Left forelimb (tissue), 1 donor: ENCODE data around the gene PRKD1.

Experiments used
- DNase-seq: peaks from one replicate; pipeline ENCODE4 v3.0.0-alpha.2; 2018; ENCODE audit warnings: low spot score

Gene PRKD1

DNA sequence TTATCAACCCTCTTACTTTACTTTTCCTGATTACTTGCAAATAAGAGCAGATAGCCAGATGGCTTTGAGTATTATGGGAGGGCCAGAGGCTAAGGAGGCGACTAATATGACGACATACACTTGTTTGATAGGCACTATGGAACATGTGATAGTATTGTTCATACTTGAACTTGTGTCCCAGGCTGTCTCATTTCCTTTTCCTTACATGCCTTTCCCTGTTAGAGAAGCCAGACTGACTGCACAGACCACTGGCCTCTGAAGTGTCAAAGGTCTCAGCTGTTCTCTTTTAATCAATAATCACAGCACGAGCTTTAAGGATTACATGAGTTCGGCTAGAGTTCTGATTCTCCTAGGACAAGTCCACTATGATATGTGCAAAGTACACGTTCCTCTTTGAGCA, 326.0 kb downstream of the PRKD1 start:
- DNase-seq, result no peak

DNA sequence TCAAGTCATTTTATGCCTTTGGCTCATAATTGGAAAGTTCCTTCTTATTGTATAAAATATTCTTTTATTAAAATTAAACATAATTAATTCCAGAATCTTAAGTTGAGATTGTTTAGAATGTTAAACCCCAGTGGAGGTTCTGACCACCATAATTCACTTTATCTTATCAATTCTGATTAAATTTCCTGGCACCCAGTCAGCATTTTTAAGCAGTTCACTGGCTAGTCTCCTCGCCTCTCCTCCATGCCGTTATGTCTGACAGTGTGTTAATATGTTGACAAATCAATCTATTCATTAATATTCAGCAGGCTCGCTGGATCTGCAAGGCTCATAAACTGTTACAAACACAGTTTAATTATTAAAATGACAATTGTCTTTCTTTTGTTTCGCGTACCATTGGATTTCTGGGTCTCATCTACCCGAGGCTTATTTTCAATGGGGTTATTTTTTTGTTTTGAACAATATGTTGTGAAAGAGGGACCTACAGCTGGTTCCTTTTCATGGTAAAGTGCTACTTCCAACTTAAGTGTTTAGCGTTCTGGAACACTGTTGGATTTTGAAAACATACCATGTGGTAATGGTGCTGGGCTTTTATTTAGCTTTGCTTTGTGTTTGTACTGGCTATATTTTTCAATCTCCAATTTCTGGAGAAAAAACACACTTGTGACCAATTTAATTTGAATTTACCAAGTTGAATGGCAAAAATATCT, 339.7 kb downstream of the PRKD1 start:
- DNase-seq, result no peak

DNA sequence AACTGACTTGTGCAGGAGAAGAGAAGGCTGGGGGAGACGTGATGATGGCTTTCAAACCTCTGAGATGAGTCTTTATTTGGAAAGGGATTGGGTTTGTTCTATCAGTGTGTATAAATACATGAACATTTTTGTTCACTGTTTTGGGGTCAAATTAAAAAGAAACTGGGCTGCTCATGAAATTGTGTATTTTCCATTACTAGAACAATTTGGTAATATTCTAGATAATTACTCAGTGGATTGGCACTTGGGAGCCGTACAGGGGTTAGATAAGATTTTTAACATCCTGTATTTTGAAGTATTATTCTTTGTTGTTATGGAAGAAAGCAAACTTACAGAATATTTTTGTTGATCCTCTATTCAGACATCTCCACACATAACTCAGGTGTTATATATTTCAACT, 340.6 kb downstream of the PRKD1 start:
- no peak for DNase-seq

DNA sequence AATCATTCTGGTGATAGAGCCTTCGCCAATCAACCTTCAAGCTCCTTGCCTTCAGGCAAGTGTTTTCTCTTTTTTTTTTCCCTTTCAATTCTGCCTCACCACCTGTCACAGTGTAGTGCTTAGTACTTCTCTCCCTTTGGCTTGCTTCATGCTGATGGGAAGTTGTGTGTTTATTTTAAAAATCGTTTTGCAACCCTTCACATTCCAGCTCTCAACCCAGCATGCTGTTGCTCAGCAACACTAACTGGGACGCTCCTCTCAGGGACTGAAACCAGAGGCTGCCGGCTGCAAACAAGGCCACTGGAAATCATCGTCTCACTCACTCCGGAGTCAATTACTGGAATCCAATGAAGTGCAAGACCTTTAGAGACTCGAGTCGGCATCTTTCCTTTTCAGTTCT, 342.7 kb downstream of the PRKD1 start:
- no peak for DNase-seq

DNA sequence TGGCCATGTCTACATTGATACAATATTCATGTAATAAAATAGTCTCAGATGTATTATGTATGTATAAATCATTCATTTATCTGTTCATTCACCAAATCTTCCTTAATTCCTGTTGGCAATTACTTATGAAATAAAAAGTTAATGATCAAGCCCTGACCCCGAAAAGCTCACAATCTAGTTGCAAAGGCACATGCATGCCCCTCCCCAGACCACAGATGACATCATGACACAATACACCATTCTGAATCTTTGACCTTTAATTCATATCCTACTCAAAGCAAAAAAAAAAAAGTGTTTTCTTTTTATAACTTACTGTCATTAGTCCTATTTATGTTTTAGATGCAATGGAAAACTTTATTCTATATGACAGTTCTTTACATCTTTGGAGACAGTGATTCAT, 346.9 kb downstream of the PRKD1 start:
- DNase-seq, result no peak

DNA sequence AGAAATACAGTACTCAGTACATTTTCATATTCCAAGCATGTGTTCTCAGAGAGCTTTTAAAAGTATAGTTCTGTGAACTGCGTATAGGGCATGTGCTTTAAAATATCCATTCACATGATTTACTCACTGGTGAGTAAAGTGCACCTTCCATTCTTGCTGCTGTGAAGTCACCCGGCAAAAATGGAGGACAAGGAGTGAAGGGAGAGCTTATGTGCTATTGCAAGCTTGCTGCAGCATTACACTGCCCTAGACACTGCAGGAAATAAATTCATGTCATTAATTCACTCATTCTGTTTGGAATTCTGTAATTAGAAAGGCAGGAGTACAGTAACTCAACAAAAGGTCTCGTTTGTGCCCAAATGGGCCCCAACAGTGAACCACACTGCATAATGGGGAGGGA, 347.8 kb downstream of the PRKD1 start:
- DNase-seq, result no peak

DNA sequence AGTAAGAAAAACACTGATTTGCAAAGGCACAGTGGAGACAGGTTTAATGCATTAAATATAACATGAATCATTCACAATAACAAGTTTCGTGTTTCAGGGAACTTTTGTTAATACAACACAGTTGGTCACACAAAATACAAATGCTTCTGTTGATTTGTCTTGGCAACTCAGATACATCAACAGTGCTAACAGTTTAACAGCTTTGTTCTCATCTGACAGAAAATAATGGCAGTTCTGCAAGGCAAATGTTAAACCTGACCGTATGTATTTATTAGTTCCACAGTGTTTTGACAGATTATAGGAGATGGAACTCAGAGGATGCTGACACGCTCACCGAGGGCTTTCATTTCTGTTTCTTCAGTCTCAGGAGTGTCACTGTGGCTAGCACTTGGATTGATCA, 350.7 kb downstream of the PRKD1 start:
- no peak for DNase-seq

DNA sequence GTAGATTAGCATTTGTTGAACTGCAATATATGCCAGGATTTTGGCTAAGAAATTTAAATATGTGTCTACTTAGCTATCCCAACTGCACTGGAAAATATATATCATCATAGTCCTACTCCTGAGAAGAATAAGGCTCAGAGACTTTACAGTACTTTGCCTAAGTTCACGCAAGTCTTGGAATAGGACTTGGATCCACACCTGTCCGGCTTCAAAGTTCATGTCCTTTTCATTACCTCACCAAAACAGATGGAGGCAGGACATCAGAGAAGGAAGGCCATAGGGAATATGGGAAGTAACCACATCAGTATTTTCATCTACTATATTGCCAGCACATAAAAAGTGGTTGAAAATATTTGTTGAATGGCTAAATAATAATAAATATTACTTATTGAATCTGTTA, 358.5 kb downstream of the PRKD1 start:
- DNase-seq, result no peak

DNA sequence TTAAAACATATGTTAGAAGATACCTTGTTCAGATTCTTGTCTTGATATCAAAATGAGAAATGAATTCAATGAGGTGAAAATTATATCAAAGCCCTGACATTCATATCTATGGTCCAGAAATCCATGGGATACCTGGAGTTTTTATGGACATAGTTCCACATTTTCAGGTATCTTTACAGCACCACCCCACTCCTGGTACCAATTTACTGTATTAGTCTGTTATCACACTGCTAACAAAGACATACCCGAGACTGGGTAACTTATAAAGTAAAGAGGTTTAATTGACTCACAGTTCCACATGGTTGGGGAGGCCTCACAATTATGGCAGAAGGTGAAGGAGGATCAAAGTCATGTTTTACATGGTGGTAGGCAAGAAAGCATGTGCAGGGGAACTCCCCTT, 361.5 kb downstream of the PRKD1 start:
- no peak for DNase-seq

DNA sequence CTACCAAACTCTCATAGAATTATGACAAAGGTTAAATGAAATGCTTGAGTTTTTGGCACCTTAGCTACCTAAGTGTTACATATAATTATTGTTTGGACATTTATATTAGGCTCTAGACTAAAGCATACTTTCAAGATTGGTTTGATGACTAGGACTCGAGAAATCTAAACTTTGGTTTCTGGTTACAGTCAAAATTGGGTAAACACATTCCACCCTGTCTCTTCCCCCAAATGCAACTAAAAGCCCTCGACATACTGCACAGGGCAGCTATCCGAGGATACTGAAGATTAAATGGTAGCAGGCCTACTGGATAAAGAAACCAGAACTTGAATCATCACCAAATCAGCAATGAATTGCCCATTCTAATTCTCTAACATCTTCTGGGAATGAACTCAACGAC, 369.1 kb downstream of the PRKD1 start:
- DNase-seq, result no peak

DNA sequence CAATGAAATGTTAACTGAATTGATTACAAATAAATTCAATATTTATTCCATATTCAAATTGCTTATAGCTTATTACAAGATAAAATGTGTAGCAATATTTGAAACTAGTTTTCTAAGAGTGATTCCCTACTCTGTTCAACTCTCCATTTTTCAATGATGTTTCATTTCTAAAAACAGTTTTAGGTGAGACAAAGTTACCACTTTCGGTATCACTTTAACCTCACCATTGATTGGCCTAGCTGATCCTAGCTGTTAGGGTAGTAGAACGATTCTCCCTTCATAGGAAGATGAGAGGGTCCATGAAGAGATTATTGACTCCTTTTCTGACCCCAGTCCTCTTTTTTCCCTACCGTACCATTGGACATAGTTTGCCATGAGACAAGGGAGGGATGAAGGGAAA, 373.3 kb downstream of the PRKD1 start:
- DNase-seq, result no peak

DNA sequence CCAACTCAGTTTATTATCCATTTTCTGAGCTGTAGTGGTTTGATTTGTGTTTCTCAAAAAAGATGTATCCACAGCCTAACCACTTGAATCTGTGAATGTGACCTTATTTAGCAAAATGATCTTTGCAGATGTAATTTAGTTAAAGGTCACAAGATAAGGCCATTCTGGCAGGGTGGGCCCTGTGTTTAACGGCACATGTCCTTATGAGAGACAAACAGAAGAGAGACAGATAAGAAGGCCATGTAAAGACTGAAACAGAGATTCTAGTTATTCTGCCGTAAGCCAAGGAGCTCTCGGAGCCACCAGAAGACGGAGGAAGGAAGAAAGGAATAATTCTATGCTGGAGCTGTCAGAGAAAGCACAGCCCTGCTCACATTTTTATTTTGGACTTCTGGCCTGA, 374.2 kb downstream of the PRKD1 start:
- DNase-seq, result no peak

DNA sequence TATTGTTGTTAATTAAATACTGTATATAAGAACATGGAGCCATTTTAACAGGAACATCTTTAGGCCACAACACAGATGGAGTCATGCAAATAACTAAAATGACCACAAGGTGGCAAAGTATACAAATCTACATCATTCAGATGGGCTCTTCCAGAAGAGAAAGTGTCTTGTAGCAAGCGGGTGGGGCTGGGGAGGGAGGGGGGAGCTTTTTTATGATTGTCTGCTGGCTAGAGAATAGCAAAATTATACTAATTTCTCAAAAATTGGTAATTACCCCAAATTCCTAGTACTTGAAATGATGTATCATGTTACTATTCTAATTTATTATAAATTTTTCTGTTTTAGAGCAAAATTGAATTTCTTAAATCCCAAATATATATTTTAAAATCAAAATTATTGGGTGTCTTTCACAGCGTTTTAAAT, 378.7 kb downstream of the PRKD1 start:
- no peak for DNase-seq

DNA sequence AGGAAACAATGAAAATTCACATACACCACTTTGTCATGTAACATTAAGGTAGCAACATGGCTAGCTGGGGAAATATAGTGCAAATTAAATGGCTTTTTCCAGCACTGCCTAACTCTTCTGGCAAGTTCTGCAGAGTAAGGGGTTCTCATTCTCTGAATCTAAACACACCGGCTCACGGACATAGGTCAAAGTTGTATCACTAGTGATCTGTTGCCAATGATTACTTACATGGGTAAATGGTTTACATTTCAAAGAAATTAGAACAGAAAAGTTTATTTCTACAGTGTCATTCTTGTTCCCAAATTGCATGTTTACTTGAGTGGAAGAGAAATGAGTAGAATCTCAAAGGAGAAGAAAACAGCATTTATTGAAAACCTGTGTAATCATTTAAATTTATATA, 381.9 kb downstream of the PRKD1 start:
- DNase-seq, result no peak

DNA sequence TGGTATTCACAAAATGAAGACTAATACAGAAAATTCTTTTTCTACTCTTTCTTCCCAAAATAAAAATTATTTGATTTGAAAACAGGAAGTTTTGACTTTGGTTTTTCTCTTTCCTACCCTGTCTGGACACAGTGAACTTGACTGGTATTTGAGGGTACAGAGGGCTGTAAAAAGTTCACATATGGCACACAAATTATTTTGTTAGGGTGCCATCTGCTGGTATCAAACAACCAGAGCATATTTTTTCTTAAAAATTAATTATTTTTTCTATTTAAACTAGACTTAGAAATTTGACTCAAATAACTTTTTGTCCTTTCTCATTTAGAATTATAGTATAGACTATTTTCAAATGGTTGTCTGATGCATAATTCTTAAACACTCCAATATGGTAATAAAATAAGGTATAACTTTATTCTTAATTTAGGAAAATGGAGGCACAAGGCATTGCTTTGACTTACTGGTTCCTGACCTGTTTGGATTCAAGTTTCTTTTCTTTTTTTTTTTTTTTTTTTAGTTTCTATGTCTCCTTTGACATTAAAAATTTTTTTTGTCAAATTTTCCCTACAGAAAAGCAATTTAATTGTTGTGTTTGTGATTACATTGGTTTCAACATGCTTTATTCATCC, 390.6 kb downstream of the PRKD1 start:
- no peak for DNase-seq

DNA sequence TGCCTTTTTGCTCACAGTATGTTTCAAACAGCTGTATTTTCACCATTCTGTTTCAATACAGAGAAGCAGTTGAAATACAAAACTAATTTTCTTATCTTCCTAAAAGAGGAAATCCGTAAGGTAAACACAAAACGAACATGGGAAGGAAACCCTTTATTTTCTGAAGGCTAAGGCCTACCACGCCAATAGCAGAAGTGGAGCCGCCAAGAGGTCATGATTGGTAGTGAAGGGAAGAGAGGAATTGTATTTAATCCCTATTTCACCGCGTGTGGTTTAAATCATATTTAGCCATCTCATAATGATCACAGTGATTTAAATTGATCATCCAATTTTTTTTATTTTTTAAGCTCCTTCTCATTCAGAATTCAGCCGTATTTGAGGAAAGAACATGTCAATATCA, 398.2 kb downstream of the PRKD1 start:
- no peak for DNase-seq

DNA sequence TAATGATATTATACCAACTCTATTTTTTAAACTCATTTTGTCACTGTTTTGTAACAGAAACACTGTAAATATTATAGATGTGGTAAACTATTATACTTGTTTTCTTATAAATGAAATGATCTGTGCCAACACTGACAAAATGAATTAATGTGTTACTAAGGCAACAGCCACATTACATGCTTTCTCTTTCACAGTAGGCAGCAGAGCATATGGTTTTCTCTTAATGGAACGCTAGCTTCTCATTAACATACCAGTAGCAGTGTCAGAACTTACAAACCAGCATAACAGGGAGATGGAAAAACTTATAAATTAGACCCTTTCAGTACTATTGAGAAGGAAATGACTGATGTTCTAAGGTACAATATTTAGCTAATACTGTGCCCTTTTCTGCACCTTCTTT, 398.8 kb downstream of the PRKD1 start:
- no peak for DNase-seq

DNA sequence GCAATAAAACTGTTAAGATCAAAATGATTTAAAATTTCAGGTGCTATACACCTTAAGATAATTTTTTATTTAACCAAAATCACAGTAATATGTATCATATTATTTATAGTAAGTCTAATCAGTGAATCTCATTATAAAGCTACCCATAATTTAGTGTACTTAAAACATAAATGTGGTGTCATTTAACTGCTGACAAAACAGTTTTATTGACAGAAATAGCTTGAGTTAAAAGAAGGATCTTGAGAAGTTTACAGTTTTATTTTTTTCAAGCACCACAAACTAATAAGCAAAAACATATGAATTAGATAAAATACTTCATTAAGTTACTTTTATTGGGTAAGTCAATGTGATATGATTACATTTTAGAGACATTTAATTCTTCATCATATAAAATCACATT, 400.4 kb downstream of the PRKD1 start:
- no peak for DNase-seq
